ENCODE measurements around the gene JARID2.
"Not testable (repeated sequence)": the region's sequence is repeated elsewhere in the genome, so short reads cannot be mapped to it uniquely, and the experiment has no call there.

JARID2 gene

GRCh38 chr6:15405129-15406068 is 159.5 kb downstream of the JARID2 start:
- DNase-seq = no peak

- DNase-seq = no peak
These were observed 160.6 kb downstream of the JARID2 start for GRCh38 chr6:15406452-15406851.

GRCh38 chr6:15408008-15408407 is 162.1 kb downstream of the JARID2 start:
- no peak for DNase-seq

GRCh38 chr6:15408758-15409157 is 162.9 kb downstream of the JARID2 start:
- DNase-seq = no peak

- no peak for DNase-seq
These were observed 163.6 kb downstream of the JARID2 start for GRCh38 chr6:15409301-15410125.

GRCh38 chr6:15410126-15410391 is 164.2 kb downstream of the JARID2 start:
- DNase-seq = no peak

- DNase-seq = no peak
These were observed 164.9 kb downstream of the JARID2 start for GRCh38 chr6:15410752-15411151.

GRCh38 chr6:15411766-15412165 is 165.9 kb downstream of the JARID2 start:
- no peak for DNase-seq

- no peak for DNase-seq
These were observed 166.9 kb downstream of the JARID2 start for GRCh38 chr6:15412767-15413166.

- DNase-seq = no peak
These were observed 167.8 kb downstream of the JARID2 start for GRCh38 chr6:15413466-15414234.

- no peak for DNase-seq
These were observed 168.4 kb downstream of the JARID2 start for GRCh38 chr6:15414235-15414612.

GRCh38 chr6:15415622-15416021 is 169.8 kb downstream of the JARID2 start:
- DNase-seq = not testable (repeated sequence)

GRCh38 chr6:15416932-15417509 is 171.2 kb downstream of the JARID2 start:
- no peak for DNase-seq

- peak; percentile 23 to 30 for DNase-seq
These were observed 171.9 kb downstream of the JARID2 start for GRCh38 chr6:15417811-15418210.

GRCh38 chr6:15419493-15419892 is 173.6 kb downstream of the JARID2 start:
- DNase-seq = no peak

GRCh38 chr6:15420959-15421438 is 175.1 kb downstream of the JARID2 start:
- DNase-seq = no peak

- peak in 1 of 2 donors; percentile 21 for DNase-seq
These were observed 176.3 kb downstream of the JARID2 start for GRCh38 chr6:15421945-15422733.

GRCh38 chr6:15423286-15423993 is 177.6 kb downstream of the JARID2 start:
- no peak for DNase-seq

- no peak for DNase-seq
These were observed 180.1 kb downstream of the JARID2 start for GRCh38 chr6:15425947-15426346.

GRCh38 chr6:15426395-15426794 is 180.5 kb downstream of the JARID2 start:
- DNase-seq = no peak

- DNase-seq = no peak
These were observed 181.0 kb downstream of the JARID2 start for GRCh38 chr6:15426901-15427300.
